Immature natural killer cell (primary cell): ENCODE data around the gene PCDHGA4. TPM values are rescaled to one million over a fixed set of nuclear protein-coding genes. Genes with fewer than 3 reads are reported as not detected.
A peak's percentile ranks its signal among the peaks of the same experiment; 100 is the strongest.
"Not testable (repeated sequence)": the region's sequence is repeated elsewhere in the genome, so short reads cannot be mapped to it uniquely, and the experiment has no call there.

Experiments used
- DNase-seq, 3 donors: peaks; one replicate each; pipeline ENCODE4 v3.0.0; 2022; ENCODE audit warnings: mixed read lengths in 1 of 3
- H3K27ac Mint-ChIP-seq, 6 donors: one replicate each; pipeline ENCODE4 v1.8.0; 2020; ENCODE audit warnings: mixed read lengths in 6 of 6, mild to moderate bottlenecking in 5 of 6, inconsistent platforms in 4 of 6, moderate library complexity in 3 of 6
- H3K27me3 Mint-ChIP-seq, 3 donors: one replicate each; pipeline ENCODE4 v1.8.0; 2020 to 2021; ENCODE audit warnings: low read depth in 3 of 3, mild to moderate bottlenecking in 3 of 3, mixed read lengths in 3 of 3, moderate library complexity in 3 of 3, inconsistent platforms in 1 of 3
- H3K36me3 Mint-ChIP-seq, 3 donors: one replicate each; pipeline ENCODE4 v1.8.0; 2020; ENCODE audit warnings: mixed read lengths in 3 of 3, inconsistent platforms in 2 of 3, mild to moderate bottlenecking in 2 of 3
- H3K4me1 Mint-ChIP-seq, 2 donors: one replicate each; pipeline ENCODE4 v1.8.0; 2020; ENCODE audit warnings: inconsistent platforms in 2 of 2, mild to moderate bottlenecking in 2 of 2, mixed read lengths in 2 of 2, moderate library complexity in 1 of 2
- H3K4me3 Mint-ChIP-seq, 5 donors: one replicate each; pipeline ENCODE4 v1.8.0; 2020; ENCODE audit warnings: mild to moderate bottlenecking in 5 of 5, mixed read lengths in 5 of 5, inconsistent platforms in 3 of 5, moderate library complexity in 3 of 5
- H3K9me3 Mint-ChIP-seq, 6 donors: one replicate each; pipeline ENCODE4 v1.8.0; 2020; ENCODE audit warnings: mild to moderate bottlenecking in 6 of 6, mixed read lengths in 6 of 6, inconsistent platforms in 4 of 6, moderate library complexity in 3 of 6
- polyA plus RNA-seq, 3 donors: library from polyadenylated mRNA; unstranded; fragments of 300-500 nt; fragmentation: Illumina TruSeq; gene quantifications; one replicate each; pipeline ENCODE4 v1.2.3, GENCODE V29; 2021

The PCDHGA4 gene
- polyA plus RNA-seq, 3 donors from 2014 or later = 0.10 to 0.11 TPM; not detected in 1

- H3K4me3 Mint-ChIP-seq = peak within 1 kb of the TSS; percentile 78 to 89 (median 85)
- peaks cover 27 to 63% (median 54%) of the 10 kb centered on the region in 3 donors for H3K27me3 Mint-ChIP-seq
- H3K4me1 Mint-ChIP-seq = peaks cover 5 to 6% of the 10 kb centered on the region in 2 donors
- DNase-seq = peak; percentile 9 to 29 (median 13)
- H3K36me3 Mint-ChIP-seq = peaks cover 4 to 16% (median 8%) of the 10 kb centered on the region in 3 donors
- peaks cover 17 to 57% (median 40%) of the 10 kb centered on the region in 6 donors for H3K9me3 Mint-ChIP-seq
- peak within 1 kb of the TSS in 2 of 6 donors; percentile 36 to 68 for H3K27ac Mint-ChIP-seq
Observed at GRCh38 chr5:141359790-141360426, 5.1 kb downstream of the PCDHGA4 start, which contains the start of gene PCDHGB2. TSS of gene PCDHGB2 (plus strand) at chr5:141359994. CDS start at chr5:141360136, 142 bp downstream.

GRCh38 chr5:141360685-141361084, 5.9 kb downstream of the PCDHGA4 start:
- H3K27me3 Mint-ChIP-seq = peaks cover 30 to 67% (median 57%) of the 10 kb centered on the region in 3 donors
- peak overlapping the region in 1 of 5 donors; percentile 89 for H3K4me3 Mint-ChIP-seq
- no peak for DNase-seq
- H3K36me3 Mint-ChIP-seq = peaks cover 4 to 16% (median 14%) of the 10 kb centered on the region in 3 donors
- no peak overlapping the region for H3K27ac Mint-ChIP-seq
- peaks cover 3 to 6% of the 10 kb centered on the region in 2 donors for H3K4me1 Mint-ChIP-seq
- peaks cover 24 to 65% (median 47%) of the 10 kb centered on the region in 6 donors for H3K9me3 Mint-ChIP-seq

GRCh38 chr5:141362719-141363118, 7.9 kb downstream of the PCDHGA4 start:
- Mint-ChIP-seq H3K4me3 (peak overlapping the region in 1 of 5 donors; percentile 55), H3K27ac (no peak overlapping the region), H3K4me1 (peaks cover 2 to 6% of the 10 kb centered on the region in 2 donors), H3K27me3 (peaks cover 32 to 67% (median 64%) of the 10 kb centered on the region in 3 donors), H3K36me3 (peaks cover 4 to 15% (median 12%) of the 10 kb centered on the region in 3 donors), H3K9me3 (peaks cover 23 to 68% (median 49%) of the 10 kb centered on the region in 6 donors)
- DNase-seq = no peak

- peak within 1 kb of the TSS in 2 of 5 donors; percentile 8 for H3K4me3 Mint-ChIP-seq
- peaks cover 23 to 69% (median 47%) of the 10 kb centered on the region in 6 donors for H3K9me3 Mint-ChIP-seq
Observed at GRCh38 chr5:141363952-141364660, 9.3 kb downstream of the PCDHGA4 start, which contains the start of gene PCDHGA5. TSS of gene PCDHGA5 (plus strand) at chr5:141364162. CDS start at chr5:141364331, 169 bp downstream.

GRCh38 chr5:141366016-141366896, 11.4 kb downstream of the PCDHGA4 start:
- Mint-ChIP-seq H3K27me3 (peaks cover 35 to 74% (median 70%) of the 10 kb centered on the region in 3 donors), H3K9me3 (peaks cover 15 to 58% (median 38%) of the 10 kb centered on the region in 6 donors), H3K36me3 (peaks cover 0 to 8% (median 8%) of the 10 kb centered on the region in 3 donors), H3K27ac (no peak overlapping the region), H3K4me3 (no peak overlapping the region), H3K4me1 (peaks cover 6 to 10% of the 10 kb centered on the region in 2 donors)
- no peak for DNase-seq

More at GRCh38 chr5:141363952-141364660, 9.3 kb downstream of the PCDHGA4 start, which contains the start of gene PCDHGA5:
- Mint-ChIP-seq H3K4me1 (peaks cover 2 to 6% of the 10 kb centered on the region in 2 donors), H3K27ac (peak within 1 kb of the TSS in 1 of 6 donors; percentile 13), H3K27me3 (peaks cover 33 to 71% (median 71%) of the 10 kb centered on the region in 3 donors), H3K36me3 (peaks cover 4 to 15% (median 12%) of the 10 kb centered on the region in 3 donors)
- DNase-seq = no peak

GRCh38 chr5:141369994-141370848, 15.4 kb downstream of the PCDHGA4 start, which contains the start of gene PCDHGB3:
TSS of gene PCDHGB3 (plus strand) at chr5:141370242. CDS start at chr5:141370395, 153 bp downstream.
- Mint-ChIP-seq H3K27ac (no peak within 1 kb of the TSS), H3K9me3 (peaks cover 7 to 43% (median 27%) of the 10 kb centered on the region in 6 donors)
- peak in 1 of 3 donors; percentile 19 for DNase-seq

GRCh38 chr5:141371572-141372475, 17.0 kb downstream of the PCDHGA4 start:
- H3K4me1 Mint-ChIP-seq = peaks cover 8 to 16% of the 10 kb centered on the region in 2 donors
- H3K9me3 Mint-ChIP-seq = peaks cover 8 to 39% (median 23%) of the 10 kb centered on the region in 6 donors
- H3K36me3 Mint-ChIP-seq = peaks cover 0 to 7% (median 3%) of the 10 kb centered on the region in 3 donors
- no peak overlapping the region for H3K4me3 Mint-ChIP-seq
- DNase-seq = no peak
- no peak overlapping the region for H3K27ac Mint-ChIP-seq
- peaks cover 33 to 48% (median 46%) of the 10 kb centered on the region in 3 donors for H3K27me3 Mint-ChIP-seq

More at GRCh38 chr5:141369994-141370848, 15.4 kb downstream of the PCDHGA4 start, which contains the start of gene PCDHGB3:
- peaks cover 40 to 51% (median 49%) of the 10 kb centered on the region in 3 donors for H3K27me3 Mint-ChIP-seq
- peaks cover 0 to 9% (median 3%) of the 10 kb centered on the region in 3 donors for H3K36me3 Mint-ChIP-seq
- peak within 1 kb of the TSS; percentile 75 to 90 (median 77) for H3K4me3 Mint-ChIP-seq
- H3K4me1 Mint-ChIP-seq = peaks cover 8 to 16% of the 10 kb centered on the region in 2 donors

- peaks cover 0 to 7% (median 3%) of the 10 kb centered on the region in 3 donors for H3K36me3 Mint-ChIP-seq
- H3K4me1 Mint-ChIP-seq = peaks cover 8 to 16% of the 10 kb centered on the region in 2 donors
- H3K27me3 Mint-ChIP-seq = peaks cover 32 to 45% (median 44%) of the 10 kb centered on the region in 3 donors
- peak within 1 kb of the TSS in 3 of 5 donors; percentile 16 to 71 (median 41) for H3K4me3 Mint-ChIP-seq
- no peak within 1 kb of the TSS for H3K27ac Mint-ChIP-seq
- H3K9me3 Mint-ChIP-seq = peaks cover 8 to 37% (median 28%) of the 10 kb centered on the region in 6 donors
- DNase-seq = peak in 1 of 3 donors; percentile 11
Observed at GRCh38 chr5:141373673-141374317, 19.0 kb downstream of the PCDHGA4 start, which contains the start of gene PCDHGA6. TSS of gene PCDHGA6 (plus strand) at chr5:141373891. CDS start at chr5:141374084, 193 bp downstream.

GRCh38 chr5:141374627-141375026, 19.8 kb downstream of the PCDHGA4 start:
- Mint-ChIP-seq H3K36me3 (peaks cover 0 to 7% (median 3%) of the 10 kb centered on the region in 3 donors), H3K9me3 (peaks cover 8 to 41% (median 27%) of the 10 kb centered on the region in 6 donors), H3K27ac (no peak overlapping the region), H3K4me3 (no peak overlapping the region), H3K27me3 (peaks cover 28 to 42% (median 39%) of the 10 kb centered on the region in 3 donors), H3K4me1 (peaks cover 8 to 16% of the 10 kb centered on the region in 2 donors)
- no peak for DNase-seq

- H3K4me3 Mint-ChIP-seq, H3K4me1 Mint-ChIP-seq, H3K27ac Mint-ChIP-seq, H3K36me3 Mint-ChIP-seq, DNase-seq: not testable (repeated sequence)
- H3K9me3 Mint-ChIP-seq = peaks cover 8 to 38% (median 26%) of the 10 kb centered on the region in 6 donors
- peaks cover 27 to 35% (median 33%) of the 10 kb centered on the region in 3 donors for H3K27me3 Mint-ChIP-seq
Observed at GRCh38 chr5:141375444-141376155, 20.8 kb downstream of the PCDHGA4 start.
